ENCODE measurements around the gene EYA3. TPM values are rescaled to one million over a fixed set of nuclear protein-coding genes. Genes with fewer than 3 reads are reported as not detected.

EYA3 gene

DNA sequence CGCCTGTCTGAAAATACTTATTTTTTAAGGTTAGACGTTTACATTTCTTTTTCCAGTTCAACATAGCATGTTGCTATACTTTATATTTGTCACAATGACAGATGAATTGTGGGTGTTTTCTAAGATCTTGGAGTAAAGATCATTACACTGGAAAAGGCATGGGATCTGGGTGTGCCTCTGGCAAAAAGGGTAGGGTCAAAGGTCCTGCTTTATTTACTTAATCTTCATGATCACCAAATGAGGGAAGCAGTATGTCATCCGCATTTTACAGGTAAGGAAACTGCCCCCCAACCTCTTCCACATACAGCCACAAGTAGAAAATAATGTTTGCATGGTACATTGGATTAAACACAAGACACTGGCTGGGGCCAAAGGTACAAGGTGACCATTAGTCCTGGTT lies 166.1 kb downstream of the EYA3 start:
- no peak overlapping the region for H3K4me2 ChIP-seq (ENCODE audit: low read length)
- no peaks in the 10 kb centered on the region for H3K9me3 ChIP-seq (replicated peaks; ENCODE audit: low read length)
- H3K4me3 ChIP-seq (ENCODE audit: low read length), result no peak overlapping the region
- no peak overlapping the region for H3K9ac ChIP-seq (ENCODE audit: low read depth, low read length)
- peaks cover 10% of the 10 kb centered on the region for H3K27me3 ChIP-seq (ENCODE audit: control insufficient read depth, insufficient read depth, low read length)
- no peaks in the 10 kb centered on the region for H3K36me3 ChIP-seq (ENCODE audit: insufficient read depth, low read length)
- H3K4me1 ChIP-seq (ENCODE audit: control insufficient read depth, insufficient read depth, low read length), result no peaks in the 10 kb centered on the region

Small RNAs within 50 kb of the gene (small RNA-seq; reads per million reads assigned to genes)
- gene RN7SL559P, result not detected
